ENCODE results near the gene DROSHA. TPM values are rescaled to one million over a fixed set of nuclear protein-coding genes. Genes with fewer than 3 reads are reported as not detected.

DROSHA gene
- polyA plus RNA-seq, 1 experiment, result 27.6 TPM

- no peak for DNase-seq (ENCODE audit: low read depth)
- Histone ChIP-seq H3K4me3 (ENCODE audit: low read depth, low read length) (no peak overlapping the region), H3K27me3 (ENCODE audit: control insufficient read depth, insufficient read depth, low read length) (no peaks in the 10 kb centered on the region), H3K36me3 (ENCODE audit: control insufficient read depth, insufficient read depth, low read length) (peaks cover 13% of the 10 kb centered on the region)
- CTCF ChIA-PET, result interaction anchor here (1.0 kb wide), 1 partner anchor 9 kb away, joined by 5 read pairs; no protein-coding TSS in a partner anchor
- TF ChIP-seq CTCF (IDR thresholded peaks at IDR 0.05; ENCODE audit: insufficient read depth, low read depth, low read length), result no peak
- POLR2A ChIA-PET, result no interaction called here
Measured at GRCh38 chr5:31417512-31417911, 114.4 kb downstream of the DROSHA start.

- Histone ChIP-seq H3K27me3 (ENCODE audit: control insufficient read depth, insufficient read depth, low read length) (no peaks in the 10 kb centered on the region), H3K4me3 (ENCODE audit: low read depth, low read length) (no peak overlapping the region), H3K36me3 (ENCODE audit: control insufficient read depth, insufficient read depth, low read length) (peaks cover 10% of the 10 kb centered on the region)
- CTCF ChIA-PET, result interaction anchor here (0.9 kb wide), 1 partner anchor 13 kb away, joined by 3 read pairs; no protein-coding TSS in a partner anchor
- no peak for TF ChIP-seq CTCF (IDR thresholded peaks at IDR 0.05; ENCODE audit: insufficient read depth, low read depth, low read length)
- POLR2A ChIA-PET, result no interaction called here
- no peak for DNase-seq (ENCODE audit: low read depth)
Measured at GRCh38 chr5:31416547-31416946, 115.3 kb downstream of the DROSHA start.

- Histone ChIP-seq H3K4me3 (ENCODE audit: low read depth, low read length) (no peak overlapping the region), H3K27me3 (ENCODE audit: control insufficient read depth, insufficient read depth, low read length) (no peaks in the 10 kb centered on the region), H3K36me3 (ENCODE audit: control insufficient read depth, insufficient read depth, low read length) (peaks cover 10% of the 10 kb centered on the region)
- ChIA-PET CTCF (interaction anchor here (0.9 to 2.1 kb wide), 4 partner anchors 8 to 19 kb away, joined by 3 to 5 read pairs (median 4); no protein-coding TSS in a partner anchor), POLR2A (no interaction called here)
- TF ChIP-seq CTCF (IDR thresholded peaks at IDR 0.05; ENCODE audit: insufficient read depth, low read depth, low read length), result no peak
- no peak for DNase-seq (ENCODE audit: low read depth)
Measured at GRCh38 chr5:31415960-31416359, 115.9 kb downstream of the DROSHA start.

- POLR2A ChIA-PET, result no interaction called here
- Histone ChIP-seq H3K36me3 (ENCODE audit: control insufficient read depth, insufficient read depth, low read length) (peaks cover 10% of the 10 kb centered on the region), H3K27me3 (ENCODE audit: control insufficient read depth, insufficient read depth, low read length) (no peaks in the 10 kb centered on the region), H3K4me3 (ENCODE audit: low read depth, low read length) (no peak overlapping the region)
- DNase-seq (ENCODE audit: low read depth), result no peak
- 0 out of 2 replicates have a peak, but pooled peaks have one; percentile 14 for TF ChIP-seq CTCF (IDR thresholded peaks at IDR 0.05; ENCODE audit: insufficient read depth, low read depth, low read length)
- CTCF ChIA-PET, result interaction anchor here (0.7 to 2.1 kb wide), 5 partner anchors 9 to 1059 kb away, joined by 3 to 5 read pairs (median 4); no protein-coding TSS in a partner anchor
Measured at GRCh38 chr5:31415009-31415923, 116.6 kb downstream of the DROSHA start.

- POLR2A ChIA-PET, result no interaction called here
- H3K27me3 ChIP-seq (ENCODE audit: control insufficient read depth, insufficient read depth, low read length), result no peaks in the 10 kb centered on the region
- no peak for DNase-seq (ENCODE audit: low read depth)
Measured at GRCh38 chr5:31413030-31413812, 118.7 kb downstream of the DROSHA start.

More at GRCh38 chr5:31413030-31413812, 118.7 kb downstream of the DROSHA start:
- Histone ChIP-seq H3K36me3 (ENCODE audit: control insufficient read depth, insufficient read depth, low read length) (peaks cover 6% of the 10 kb centered on the region), H3K4me3 (ENCODE audit: low read depth, low read length) (no peak overlapping the region)
- CTCF ChIA-PET, result interaction anchor here (1.2 to 1.3 kb wide), 2 partner anchors 30 to 84 kb away, joined by 3 to 4 read pairs; no protein-coding TSS in a partner anchor
- no peak for TF ChIP-seq CTCF (IDR thresholded peaks at IDR 0.05; ENCODE audit: insufficient read depth, low read depth, low read length)

Measured in BJ (cell line).